Measurements from ENCODE around the gene ROR2. TPM values are rescaled to one million over a fixed set of nuclear protein-coding genes. Genes with fewer than 3 reads are reported as not detected.

The ROR2 gene
- total and polyA plus RNA-seq, 2 experiments from 2014 or later: 8.1 to 18.8 TPM

DNA sequence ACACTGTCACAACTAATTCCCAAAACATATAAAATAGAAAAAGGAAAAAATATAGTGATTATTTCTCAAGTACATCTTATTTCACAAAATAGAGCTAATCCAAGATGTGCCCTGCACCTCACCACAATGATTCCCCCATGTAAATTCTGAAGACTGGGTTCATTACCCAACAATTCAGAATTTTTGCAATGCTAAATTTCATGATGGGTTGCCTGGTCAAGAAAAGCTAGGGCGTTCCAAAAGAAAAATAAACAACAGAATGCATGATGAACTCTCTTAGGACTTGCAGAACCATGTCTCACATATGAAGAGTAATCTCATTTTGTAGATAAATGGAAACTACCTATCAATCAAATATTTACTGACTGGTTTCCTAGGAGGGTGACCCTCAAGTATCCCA lies 266.8 kb downstream of the ROR2 start:
- TF ChIP-seq EZH2 (IDR thresholded peaks at IDR 0.05; ENCODE audit: low read depth, unreplicated experiment): no peak
- no peak for TF ChIP-seq STAT1 (IDR thresholded peaks at IDR 0.05; ENCODE audit: unreplicated experiment)
- no peak for TF ChIP-seq CREB1 (CRISPR knock-in tag; IDR thresholded peaks at IDR 0.05; ENCODE audit: low read depth)
- TF ChIP-seq, protein P1, sequence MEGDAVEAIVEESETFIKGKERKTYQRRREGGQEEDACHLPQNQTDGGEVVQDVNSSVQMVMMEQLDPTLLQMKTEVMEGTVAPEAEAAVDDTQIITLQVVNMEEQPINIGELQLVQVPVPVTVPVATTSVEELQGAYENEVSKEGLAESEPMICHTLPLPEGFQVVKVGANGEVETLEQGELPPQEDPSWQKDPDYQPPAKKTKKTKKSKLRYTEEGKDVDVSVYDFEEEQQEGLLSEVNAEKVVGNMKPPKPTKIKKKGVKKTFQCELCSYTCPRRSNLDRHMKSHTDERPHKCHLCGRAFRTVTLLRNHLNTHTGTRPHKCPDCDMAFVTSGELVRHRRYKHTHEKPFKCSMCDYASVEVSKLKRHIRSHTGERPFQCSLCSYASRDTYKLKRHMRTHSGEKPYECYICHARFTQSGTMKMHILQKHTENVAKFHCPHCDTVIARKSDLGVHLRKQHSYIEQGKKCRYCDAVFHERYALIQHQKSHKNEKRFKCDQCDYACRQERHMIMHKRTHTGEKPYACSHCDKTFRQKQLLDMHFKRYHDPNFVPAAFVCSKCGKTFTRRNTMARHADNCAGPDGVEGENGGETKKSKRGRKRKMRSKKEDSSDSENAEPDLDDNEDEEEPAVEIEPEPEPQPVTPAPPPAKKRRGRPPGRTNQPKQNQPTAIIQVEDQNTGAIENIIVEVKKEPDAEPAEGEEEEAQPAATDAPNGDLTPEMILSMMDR (conservative IDR thresholded peaks at IDR 0.05; ENCODE audit: low read depth in 2 of 2): no peak
- no peak for TF ChIP-seq POLR2AphosphoS5 (IDR thresholded peaks at IDR 0.05; ENCODE audit: low read depth)
- TF ChIP-seq NANOG (IDR thresholded peaks at IDR 0.05; ENCODE audit: borderline replicate concordance): no peak
- TF ChIP-seq, protein P2, sequence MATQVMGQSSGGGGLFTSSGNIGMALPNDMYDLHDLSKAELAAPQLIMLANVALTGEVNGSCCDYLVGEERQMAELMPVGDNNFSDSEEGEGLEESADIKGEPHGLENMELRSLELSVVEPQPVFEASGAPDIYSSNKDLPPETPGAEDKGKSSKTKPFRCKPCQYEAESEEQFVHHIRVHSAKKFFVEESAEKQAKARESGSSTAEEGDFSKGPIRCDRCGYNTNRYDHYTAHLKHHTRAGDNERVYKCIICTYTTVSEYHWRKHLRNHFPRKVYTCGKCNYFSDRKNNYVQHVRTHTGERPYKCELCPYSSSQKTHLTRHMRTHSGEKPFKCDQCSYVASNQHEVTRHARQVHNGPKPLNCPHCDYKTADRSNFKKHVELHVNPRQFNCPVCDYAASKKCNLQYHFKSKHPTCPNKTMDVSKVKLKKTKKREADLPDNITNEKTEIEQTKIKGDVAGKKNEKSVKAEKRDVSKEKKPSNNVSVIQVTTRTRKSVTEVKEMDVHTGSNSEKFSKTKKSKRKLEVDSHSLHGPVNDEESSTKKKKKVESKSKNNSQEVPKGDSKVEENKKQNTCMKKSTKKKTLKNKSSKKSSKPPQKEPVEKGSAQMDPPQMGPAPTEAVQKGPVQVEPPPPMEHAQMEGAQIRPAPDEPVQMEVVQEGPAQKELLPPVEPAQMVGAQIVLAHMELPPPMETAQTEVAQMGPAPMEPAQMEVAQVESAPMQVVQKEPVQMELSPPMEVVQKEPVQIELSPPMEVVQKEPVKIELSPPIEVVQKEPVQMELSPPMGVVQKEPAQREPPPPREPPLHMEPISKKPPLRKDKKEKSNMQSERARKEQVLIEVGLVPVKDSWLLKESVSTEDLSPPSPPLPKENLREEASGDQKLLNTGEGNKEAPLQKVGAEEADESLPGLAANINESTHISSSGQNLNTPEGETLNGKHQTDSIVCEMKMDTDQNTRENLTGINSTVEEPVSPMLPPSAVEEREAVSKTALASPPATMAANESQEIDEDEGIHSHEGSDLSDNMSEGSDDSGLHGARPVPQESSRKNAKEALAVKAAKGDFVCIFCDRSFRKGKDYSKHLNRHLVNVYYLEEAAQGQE (IDR thresholded peaks at IDR 0.05; ENCODE audit: unreplicated experiment): no peak
- no peak for TF ChIP-seq JUNB (IDR thresholded peaks at IDR 0.05; ENCODE audit: unreplicated experiment)
- no peak for TF ChIP-seq ZNF331 (CRISPR knock-in tag; IDR thresholded peaks at IDR 0.05; ENCODE audit: low read depth)
- TF ChIP-seq EZH2phosphoT487 (IDR thresholded peaks at IDR 0.05; ENCODE audit: unreplicated experiment): no peak
- TF ChIP-seq, protein P3, sequence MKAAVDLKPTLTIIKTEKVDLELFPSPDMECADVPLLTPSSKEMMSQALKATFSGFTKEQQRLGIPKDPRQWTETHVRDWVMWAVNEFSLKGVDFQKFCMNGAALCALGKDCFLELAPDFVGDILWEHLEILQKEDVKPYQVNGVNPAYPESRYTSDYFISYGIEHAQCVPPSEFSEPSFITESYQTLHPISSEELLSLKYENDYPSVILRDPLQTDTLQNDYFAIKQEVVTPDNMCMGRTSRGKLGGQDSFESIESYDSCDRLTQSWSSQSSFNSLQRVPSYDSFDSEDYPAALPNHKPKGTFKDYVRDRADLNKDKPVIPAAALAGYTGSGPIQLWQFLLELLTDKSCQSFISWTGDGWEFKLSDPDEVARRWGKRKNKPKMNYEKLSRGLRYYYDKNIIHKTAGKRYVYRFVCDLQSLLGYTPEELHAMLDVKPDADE (IDR thresholded peaks at IDR 0.05): no peak
- Histone ChIP-seq H2AFZ (no peak overlapping the region), H3F3A (replicated peaks; ENCODE audit: low read depth) (no peaks in the 10 kb centered on the region), H3K4me3 (no peak overlapping the region), H3K27me3 (ENCODE audit: insufficient read depth) (no peaks in the 10 kb centered on the region), H3K4me1 (ENCODE audit: insufficient read depth) (0 out of 2 replicates have a peak, but pooled peaks cover 6% of the 10 kb centered on the region), H4K20me1 (replicated peaks; ENCODE audit: insufficient read depth) (no peaks in the 10 kb centered on the region), H3K36me3 (ENCODE audit: insufficient read depth) (no peaks in the 10 kb centered on the region), H3K4me2 (no peak overlapping the region), H3K9me2 (ENCODE audit: insufficient read depth) (no peaks in the 10 kb centered on the region), H3K27ac (ENCODE audit: low read depth) (no peak overlapping the region), H3K79me2 (replicated peaks; ENCODE audit: insufficient read depth) (no peaks in the 10 kb centered on the region)
- no peak overlapping the region for H3K4me3 Mint-ChIP-seq
- no peak overlapping the region for H3K27ac Mint-ChIP-seq
- ATAC-seq (no peak), DNase-seq (ENCODE audit: low spot score) (no peak)
- H3K27me3 Mint-ChIP-seq (ENCODE audit: insufficient read depth, low read depth, poor library complexity): peaks cover 7% of the 10 kb centered on the region
- no peaks in the 10 kb centered on the region for H3K36me3 Mint-ChIP-seq (ENCODE audit: low read depth)
- H3K4me1 Mint-ChIP-seq: peaks cover 3% of the 10 kb centered on the region; the same call in 2 of the 3 replicates
- H3K9me3 Mint-ChIP-seq: no peaks in the 10 kb centered on the region

Measured in GM23338 (cell line).